Common myeloid progenitor, CD34-positive (primary cell): ENCODE measurements around the gene PLG.
"Not testable (repeated sequence)": the region's sequence is repeated elsewhere in the genome, so short reads cannot be mapped to it uniquely, and the experiment has no call there.

Source experiments
- CTCF ChIA-PET: fragments of 350-600 bp; sonication (Branson Sonifier 250); formaldehyde crosslinking; loops from one replicate; lab custom pipeline; 2021; ENCODE audit warnings: antibody characterized with exemption; lab: Charles Lee
- POLR2A ChIA-PET: fragments of 350-600 bp; sonication (Branson Sonifier 250); formaldehyde crosslinking; loops from one replicate; lab custom pipeline; 2021; ENCODE audit warnings: antibody characterized with exemption; lab: Charles Lee
- DNase-seq, 3 donors: peaks; one replicate each; pipeline versions ENCODE4 v3.0.0 to v3.0.0-alpha.2; 2013
- H3K27ac ChIP-seq, 2 experiments: 1 replicate in 1 of 2; 2 replicates in 1 of 2; pipeline ENCODE4 v1.7.0; 2013; ENCODE audit warnings: inconsistent platforms in 2 of 2, low read length in 2 of 2, mild to moderate bottlenecking in 2 of 2, low read depth in 1 of 2, moderate library complexity in 1 of 2; ENCODE audit not compliant: severe bottlenecking in 2 of 2, insufficient read depth in 1 of 2, poor library complexity in 1 of 2
- H3K27me3 ChIP-seq, 5 experiments: replicated peaks in 2 of 5; 1 replicate in 3 of 5; 2 replicates in 2 of 5; pipeline versions ENCODE4 v1.6.1 to v1.7.0; 2013; ENCODE audit warnings: low read length in 4 of 5, mild to moderate bottlenecking in 2 of 5, moderate library complexity in 2 of 5, inconsistent platforms in 1 of 5; ENCODE audit not compliant: insufficient read depth in 5 of 5, control insufficient read depth in 4 of 5
- H3K36me3 ChIP-seq, 4 experiments: 1 replicate in 2 of 4; 2 replicates in 2 of 4; pipeline versions ENCODE4 v1.6.1 to v1.7.0; 2013; ENCODE audit warnings: low read length in 3 of 4, control low read depth in 1 of 4, mild to moderate bottlenecking in 1 of 4; ENCODE audit not compliant: control insufficient read depth in 4 of 4, insufficient read depth in 4 of 4
- H3K4me1 ChIP-seq, 4 experiments: 1 replicate in 3 of 4; 2 replicates in 1 of 4; pipeline versions ENCODE4 v1.6.1 to v1.7.1; 2013; ENCODE audit warnings: low read length in 3 of 4, mild to moderate bottlenecking in 3 of 4, control low read depth in 1 of 4, inconsistent platforms in 1 of 4, moderate library complexity in 1 of 4; ENCODE audit not compliant: control insufficient read depth in 4 of 4, insufficient read depth in 4 of 4; ENCODE audit errors: control extremely low read depth in 1 of 4
- H3K4me3 ChIP-seq, 7 experiments: 1 replicate in 4 of 7; 2 replicates in 3 of 7; pipeline versions ENCODE4 v1.5.1 to v1.7.0; 2013; ENCODE audit warnings: mild to moderate bottlenecking in 7 of 7, low read length in 6 of 7, moderate library complexity in 6 of 7, inconsistent platforms in 2 of 7, low read depth in 2 of 7, control low read depth in 1 of 7; ENCODE audit not compliant: insufficient read depth in 4 of 7, control insufficient read depth in 1 of 7; ENCODE audit errors: extremely low read depth in 1 of 7
- H3K9me3 ChIP-seq, 5 experiments: 1 replicate in 4 of 5; 2 replicates in 1 of 5; pipeline versions ENCODE4 v1.6.1 to v1.7.1; 2013; ENCODE audit warnings: low read length in 4 of 5, mild to moderate bottlenecking in 2 of 5, inconsistent platforms in 1 of 5, low read depth in 1 of 5, moderate library complexity in 1 of 5; ENCODE audit not compliant: control insufficient read depth in 4 of 5, insufficient read depth in 2 of 5; ENCODE audit errors: control extremely low read depth in 1 of 5
- WGBS: methylation state at CpG from one replicate; pipeline ENCODE4 v1.1.5; 2013; ENCODE audit not compliant: insufficient coverage; 5-methylcytosine and 5-hydroxymethylcytosine counted together

The PLG gene

DNA sequence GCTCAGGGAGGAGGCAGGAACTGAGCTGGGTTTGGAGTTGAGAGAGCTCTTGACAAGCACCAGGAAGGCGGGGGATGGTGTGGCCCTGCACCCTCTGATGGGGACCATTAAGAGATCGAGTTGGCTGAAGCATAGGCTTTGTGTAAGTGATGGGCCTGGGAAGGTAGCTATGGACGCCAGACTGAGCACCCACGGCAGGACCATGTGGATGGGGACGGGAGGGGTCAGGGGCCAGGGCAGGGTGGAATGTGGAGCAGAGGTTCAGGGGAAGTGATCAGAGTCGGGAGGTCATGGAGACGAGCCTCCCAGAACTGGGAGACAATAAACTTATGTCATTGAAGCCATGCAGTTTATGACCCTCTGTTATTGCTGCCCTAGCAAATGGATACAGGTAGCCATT is 81.7 kb downstream of the PLG start:
- H3K27me3 ChIP-seq: no peaks in the 10 kb centered on the region
- H3K36me3 ChIP-seq: no peaks in the 10 kb centered on the region
- ChIA-PET CTCF (no interaction called here), POLR2A (no interaction called here)
- no peak overlapping the region for H3K4me3 ChIP-seq
- WGBS: 63% methylated on average over 7 of the region's 7 CpGs
- H3K4me1 ChIP-seq: no peaks in the 10 kb centered on the region
- peaks cover 0 to 2% (median 0%) of the 10 kb centered on the region in 5 experiments for H3K9me3 ChIP-seq
- H3K27ac ChIP-seq: no peak overlapping the region
- DNase-seq: no peak

DNA sequence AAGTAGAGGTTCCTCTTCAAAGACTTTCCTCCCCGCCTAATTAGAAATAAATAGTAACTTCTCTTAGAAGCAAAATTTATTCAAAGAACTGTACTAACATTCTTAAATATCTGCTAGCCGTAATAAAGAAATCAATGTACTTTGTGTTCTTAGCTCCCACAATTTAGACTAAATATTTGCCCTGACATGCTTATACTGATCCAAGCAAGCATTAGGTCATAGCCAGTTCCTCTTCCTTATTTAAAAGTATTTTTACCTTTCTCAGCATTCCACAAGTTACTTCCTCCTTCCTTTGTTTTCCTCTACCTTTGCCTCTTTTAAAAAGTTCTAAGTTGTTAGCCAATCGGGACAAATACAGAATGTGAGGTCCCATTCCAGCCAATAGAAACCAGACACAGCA is 86.1 kb downstream of the PLG start:
- H3K4me3 ChIP-seq, H3K27me3 ChIP-seq, H3K4me1 ChIP-seq, H3K9me3 ChIP-seq, H3K27ac ChIP-seq, H3K36me3 ChIP-seq, DNase-seq, POLR2A ChIA-PET, CTCF ChIA-PET: not testable (repeated sequence)
- no CpG with 5 or more reads among the region's 3 CpGs for WGBS

DNA sequence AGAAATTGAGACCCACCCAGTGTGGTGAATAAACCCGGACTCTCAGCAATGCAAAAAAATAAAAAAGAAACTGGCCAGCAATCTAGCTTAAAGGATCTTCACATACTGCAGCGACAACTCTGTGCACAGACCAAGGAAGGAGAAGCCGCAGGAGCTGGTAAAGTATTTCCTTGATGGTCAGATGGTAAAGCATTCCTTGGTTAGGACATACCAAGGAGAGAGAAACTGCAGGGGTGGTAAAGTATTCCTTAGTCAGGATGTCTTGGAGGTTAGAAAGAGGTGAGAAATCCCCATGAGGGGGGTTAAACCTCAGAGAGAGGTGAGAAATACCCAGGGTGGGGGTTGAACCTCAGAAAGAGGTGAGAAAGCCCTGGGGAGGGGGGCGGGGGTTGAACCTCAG is 86.8 kb downstream of the PLG start:
- no peaks in the 10 kb centered on the region for H3K27me3 ChIP-seq
- DNase-seq: no peak
- H3K27ac ChIP-seq: no peak overlapping the region
- CTCF ChIA-PET: no interaction called here
- H3K4me3 ChIP-seq: no peak overlapping the region
- H3K9me3 ChIP-seq: no peaks in the 10 kb centered on the region
- no peaks in the 10 kb centered on the region for H3K36me3 ChIP-seq
- POLR2A ChIA-PET: no interaction called here
- 59% methylated on average over 3 of the region's 4 CpGs for WGBS
- H3K4me1 ChIP-seq: no peaks in the 10 kb centered on the region

DNA sequence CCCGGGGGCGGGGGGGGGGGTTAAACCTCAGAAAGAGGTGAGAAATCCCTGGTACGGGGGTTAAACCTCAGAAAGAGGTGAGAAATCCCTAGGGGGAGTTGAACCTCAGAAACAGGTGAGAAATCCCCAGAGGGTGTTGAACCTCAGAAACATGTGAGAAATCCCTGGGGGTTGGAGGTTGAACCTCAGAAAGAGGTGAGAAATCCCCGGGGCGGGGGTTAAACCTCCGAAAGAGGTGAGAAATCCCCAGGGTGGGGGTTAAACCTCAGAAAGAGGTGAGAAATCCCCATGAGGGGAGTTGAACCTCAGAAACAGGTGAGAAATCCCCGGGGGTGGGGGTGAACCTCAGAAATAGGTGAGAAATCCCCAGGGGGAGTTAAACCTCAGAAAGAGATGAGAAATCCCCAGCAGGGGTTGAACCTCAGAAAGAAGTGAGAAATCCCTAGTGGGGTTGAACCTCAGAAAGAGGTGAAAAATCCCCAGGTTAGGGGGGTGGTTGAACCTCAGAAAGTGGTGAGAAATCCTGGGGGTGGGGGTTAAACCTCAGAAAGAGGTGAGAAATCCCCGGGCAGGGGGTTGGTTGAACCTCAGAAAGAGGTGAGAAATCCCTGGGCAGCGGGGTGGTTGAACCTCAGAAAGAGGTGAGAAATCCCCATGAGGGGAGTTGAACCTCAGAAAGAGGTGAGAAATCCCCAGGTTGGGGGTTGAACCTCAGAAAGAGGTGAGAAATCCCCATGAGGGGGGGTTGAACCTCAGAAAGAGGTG is 87.4 kb downstream of the PLG start:
- no peaks in the 10 kb centered on the region for H3K4me1 ChIP-seq
- no peaks in the 10 kb centered on the region for H3K27me3 ChIP-seq
- no peaks in the 10 kb centered on the region for H3K9me3 ChIP-seq
- no peak overlapping the region for H3K27ac ChIP-seq
- H3K36me3 ChIP-seq: no peaks in the 10 kb centered on the region
- 63% methylated on average over 6 of the region's 9 CpGs for WGBS
- no peak overlapping the region for H3K4me3 ChIP-seq
- DNase-seq: no peak
- ChIA-PET POLR2A (no interaction called here), CTCF (no interaction called here)

DNA sequence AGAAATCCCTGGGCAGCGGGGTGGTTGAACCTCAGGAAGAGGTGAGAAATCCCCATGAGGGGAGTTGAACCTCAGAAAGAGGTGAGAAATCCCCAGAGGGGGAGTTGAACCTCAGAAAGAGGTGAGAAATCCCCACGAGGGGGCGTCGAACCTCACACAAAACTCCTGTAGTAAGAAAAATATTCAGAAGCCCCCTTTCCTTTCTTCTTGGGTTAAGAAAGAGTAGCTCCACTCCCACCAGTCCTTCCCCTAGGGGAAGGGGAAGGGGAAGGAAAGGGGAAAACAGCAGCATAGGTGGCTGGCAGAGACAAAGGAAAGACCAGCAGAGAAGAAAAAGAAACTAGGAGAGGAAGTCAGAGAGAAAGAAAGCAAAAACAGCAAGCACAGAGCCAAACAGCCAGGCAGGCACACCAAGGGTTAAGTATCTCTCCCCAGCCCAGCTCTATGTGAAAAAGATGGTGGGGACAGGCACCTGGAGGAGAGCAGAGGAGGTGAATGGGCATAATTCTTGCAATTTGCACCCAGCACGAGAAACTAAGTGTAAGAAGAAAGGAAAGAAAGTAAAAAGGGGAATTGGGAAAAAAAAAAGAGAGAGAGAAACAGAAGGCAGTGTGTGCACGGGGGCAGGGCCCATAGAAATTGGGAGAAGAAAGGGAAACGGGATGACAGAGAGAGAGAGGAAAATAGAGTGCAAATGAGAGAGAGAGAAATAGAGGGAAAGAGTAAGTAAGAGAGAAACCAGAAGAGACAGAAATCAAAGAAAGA is 88.2 kb downstream of the PLG start:
- no peaks in the 10 kb centered on the region for H3K9me3 ChIP-seq
- no peak for DNase-seq
- no peak overlapping the region for H3K4me3 ChIP-seq
- 70% methylated on average over 7 of the region's 7 CpGs for WGBS
- H3K4me1 ChIP-seq: no peaks in the 10 kb centered on the region
- CTCF ChIA-PET: no interaction called here
- H3K27ac ChIP-seq: no peak overlapping the region
- H3K36me3 ChIP-seq: no peaks in the 10 kb centered on the region
- no peaks in the 10 kb centered on the region for H3K27me3 ChIP-seq
- POLR2A ChIA-PET: no interaction called here

DNA sequence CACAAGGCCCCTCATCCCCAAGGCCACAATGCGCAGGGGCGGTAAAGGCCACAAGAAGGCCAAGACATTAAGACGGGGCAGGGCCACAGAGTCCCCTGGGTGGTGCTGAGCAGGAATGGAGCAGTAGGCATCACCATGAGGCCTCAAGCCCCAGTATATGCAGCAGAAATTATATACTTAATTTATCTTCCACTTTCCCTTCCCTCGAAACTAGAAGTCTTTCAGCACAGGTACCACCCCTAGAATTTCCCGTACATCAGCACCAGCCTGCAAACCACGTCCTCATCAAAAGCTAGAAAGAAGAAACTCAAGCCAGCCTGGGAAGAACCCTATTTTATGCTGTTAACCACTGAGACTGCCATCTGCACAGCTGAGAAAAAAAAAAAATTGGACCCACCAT is 89.4 kb downstream of the PLG start:
- Histone ChIP-seq H3K4me3 (no peak overlapping the region), H3K9me3 (no peaks in the 10 kb centered on the region), H3K27me3 (no peaks in the 10 kb centered on the region), H3K27ac (no peak overlapping the region), H3K36me3 (no peaks in the 10 kb centered on the region), H3K4me1 (no peaks in the 10 kb centered on the region)
- ChIA-PET POLR2A (no interaction called here), CTCF (no interaction called here)
- 81% methylated on average over 6 of the region's 6 CpGs for WGBS
- DNase-seq: no peak

DNA sequence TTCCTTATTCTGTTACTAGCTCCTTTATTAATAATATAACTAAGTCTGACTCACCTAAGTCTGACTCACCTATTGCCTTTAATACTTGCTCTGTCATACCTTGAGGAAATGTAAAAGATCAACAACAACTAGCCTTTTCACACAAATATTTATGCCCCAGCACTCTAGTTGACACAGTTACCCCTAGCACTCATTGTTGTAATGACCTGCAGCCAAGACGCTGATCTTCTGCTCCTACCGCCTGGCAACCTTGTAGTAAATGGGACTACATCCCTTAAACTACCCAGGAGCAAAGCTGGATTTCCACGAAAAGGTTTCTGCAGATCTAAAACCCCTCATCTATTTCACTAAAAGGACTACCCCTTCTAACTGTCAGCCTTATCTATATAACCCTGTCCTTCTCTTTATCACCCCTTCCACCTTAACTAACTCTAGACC is 90.0 kb downstream of the PLG start:
- H3K9me3 ChIP-seq: peaks cover 0 to 4% (median 0%) of the 10 kb centered on the region in 5 experiments
- no peak overlapping the region for H3K4me3 ChIP-seq
- POLR2A ChIA-PET: no interaction called here
- H3K4me1 ChIP-seq: no peaks in the 10 kb centered on the region
- 90% methylated on average over 3 of the region's 3 CpGs for WGBS
- H3K36me3 ChIP-seq: no peaks in the 10 kb centered on the region
- H3K27ac ChIP-seq: no peak overlapping the region
- CTCF ChIA-PET: no interaction called here
- no peak for DNase-seq
- no peaks in the 10 kb centered on the region for H3K27me3 ChIP-seq
